ENCODE data around the gene SLC27A5. TPM values are rescaled to one million over a fixed set of nuclear protein-coding genes. Genes with fewer than 3 reads are reported as not detected.

The SLC27A5 gene
- total and polyA plus RNA-seq, 10 donors = 6.0 to 26.8 (median 8.6) TPM

DNA sequence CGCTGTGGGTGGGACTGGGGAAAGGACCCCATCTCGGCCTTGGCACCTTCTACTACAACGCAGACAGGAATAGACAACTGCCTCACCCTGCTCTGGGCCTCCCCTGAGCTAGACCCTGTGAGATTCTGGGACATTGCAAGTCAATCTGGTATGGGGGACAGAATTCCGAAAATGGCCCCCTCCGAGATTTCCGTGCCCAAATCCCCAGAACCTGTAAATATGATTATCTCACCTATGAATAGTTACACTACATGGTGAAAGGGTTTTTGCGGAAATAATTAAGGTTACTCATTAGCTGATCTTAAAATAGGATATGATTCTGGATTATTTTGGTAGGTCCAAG lies 8.4 kb upstream of the SLC27A5 start:
- intact Hi-C loops (cut with DNase I; ENCODE audit: low total_unique reads) = no loop called here
- Histone ChIP-seq H3K27me3 (replicated peaks in 1 of 7) (no peaks in the 10 kb centered on the region), H3K4me1 (peaks cover 17 to 53% (median 42%) of the 10 kb centered on the region in 6 donors), H3K4me3 (peak overlapping the region; percentile 71 to 88 (median 84)), H3K36me3 (peaks cover 3 to 23% (median 17%) of the 10 kb centered on the region in 6 donors), H3K27ac (peak overlapping the region; percentile 81 to 98 (median 96)), H3K9me3 (no peaks in the 10 kb centered on the region)
- TF ChIP-seq, protein P1, sequence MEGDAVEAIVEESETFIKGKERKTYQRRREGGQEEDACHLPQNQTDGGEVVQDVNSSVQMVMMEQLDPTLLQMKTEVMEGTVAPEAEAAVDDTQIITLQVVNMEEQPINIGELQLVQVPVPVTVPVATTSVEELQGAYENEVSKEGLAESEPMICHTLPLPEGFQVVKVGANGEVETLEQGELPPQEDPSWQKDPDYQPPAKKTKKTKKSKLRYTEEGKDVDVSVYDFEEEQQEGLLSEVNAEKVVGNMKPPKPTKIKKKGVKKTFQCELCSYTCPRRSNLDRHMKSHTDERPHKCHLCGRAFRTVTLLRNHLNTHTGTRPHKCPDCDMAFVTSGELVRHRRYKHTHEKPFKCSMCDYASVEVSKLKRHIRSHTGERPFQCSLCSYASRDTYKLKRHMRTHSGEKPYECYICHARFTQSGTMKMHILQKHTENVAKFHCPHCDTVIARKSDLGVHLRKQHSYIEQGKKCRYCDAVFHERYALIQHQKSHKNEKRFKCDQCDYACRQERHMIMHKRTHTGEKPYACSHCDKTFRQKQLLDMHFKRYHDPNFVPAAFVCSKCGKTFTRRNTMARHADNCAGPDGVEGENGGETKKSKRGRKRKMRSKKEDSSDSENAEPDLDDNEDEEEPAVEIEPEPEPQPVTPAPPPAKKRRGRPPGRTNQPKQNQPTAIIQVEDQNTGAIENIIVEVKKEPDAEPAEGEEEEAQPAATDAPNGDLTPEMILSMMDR (IDR thresholded peaks at IDR 0.05 in 8 of 11, conservative IDR thresholded peaks at IDR 0.05 in 3 of 11) = no peak
- no peak for TF ChIP-seq POLR2AphosphoS5 (IDR thresholded peaks at IDR 0.05)
- TF ChIP-seq POLR2A (IDR thresholded peaks at IDR 0.05) = no peak
- 10 to 16% (median 14%) methylated on average over 7 of the region's 7 CpGs for WGBS, 5 donors
- no peak for DNase-seq

- H3K36me3 ChIP-seq = peaks cover 3 to 29% (median 17%) of the 10 kb centered on the region in 6 donors
- H3K27ac ChIP-seq = peak within 1 kb of the TSS; percentile 81 to 98 (median 96)
- intact Hi-C loops (cut with DNase I; ENCODE audit: low total_unique reads) = no loop called here
- TF ChIP-seq POLR2AphosphoS5 (IDR thresholded peaks at IDR 0.05) = peak; percentile 91 to 97 (median 92)
- TF ChIP-seq, protein P1 (IDR thresholded peaks at IDR 0.05 in 8 of 11, conservative IDR thresholded peaks at IDR 0.05 in 3 of 11) = peak; percentile 67 to 96 (median 76)
- peak in 1 of 3 donors; percentile 60 for TF ChIP-seq POLR2A (IDR thresholded peaks at IDR 0.05)
- 0 to 1% (median 1%) methylated on average over 68 to 87 of the region's 87 CpGs for WGBS, 5 donors
- peaks cover 17 to 60% (median 46%) of the 10 kb centered on the region in 6 donors for H3K4me1 ChIP-seq
- no peaks in the 10 kb centered on the region for H3K27me3 ChIP-seq (replicated peaks in 1 of 7)
- no peaks in the 10 kb centered on the region for H3K9me3 ChIP-seq
- H3K4me3 ChIP-seq = peak within 1 kb of the TSS; percentile 71 to 88 (median 84)
- peak; percentile 97 for DNase-seq
Measured at GRCh38 chr19:58519355-58520256, 7.8 kb upstream of the SLC27A5 start, which contains the start of gene ZBTB45. Gene ZBTB45 (minus strand): TSS chr19:58519810. CDS start chr19:58517673, 2,137 bp downstream.

DNA sequence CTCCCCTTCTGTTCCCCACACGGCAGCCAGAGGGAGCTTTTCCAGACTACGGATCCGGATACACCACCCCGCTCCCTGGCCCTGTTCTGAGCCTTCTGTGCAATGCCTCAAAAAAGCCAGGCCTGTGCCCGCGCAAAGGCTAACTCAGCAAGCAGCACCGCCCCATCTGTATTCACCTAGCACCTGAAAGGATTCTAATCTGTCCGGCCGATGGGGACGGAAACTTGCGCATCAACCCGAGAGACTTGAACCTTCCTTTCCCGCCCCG lies 7.2 kb upstream of the SLC27A5 start:
- DNase-seq = no peak
- intact Hi-C loops (cut with DNase I; ENCODE audit: low total_unique reads) = no loop called here
- peaks cover 20 to 66% (median 52%) of the 10 kb centered on the region in 6 donors for H3K4me1 ChIP-seq
- no peaks in the 10 kb centered on the region for H3K9me3 ChIP-seq
- 0 to 2% (median 1%) methylated on average over 7 to 14 of the region's 14 CpGs for WGBS, 5 donors
- TF ChIP-seq POLR2AphosphoS5 (IDR thresholded peaks at IDR 0.05) (peak in 1 of 3 donors; percentile 13), POLR2A (IDR thresholded peaks at IDR 0.05) (no peak)
- TF ChIP-seq, protein P1 (IDR thresholded peaks at IDR 0.05 in 8 of 11, conservative IDR thresholded peaks at IDR 0.05 in 3 of 11) = peak in 4 of 11 experiments; percentile 47 to 68 (median 58)
- peak overlapping the region; percentile 71 to 88 (median 84) for H3K4me3 ChIP-seq
- no peaks in the 10 kb centered on the region for H3K27me3 ChIP-seq (replicated peaks in 1 of 7)
- peaks cover 3 to 29% (median 17%) of the 10 kb centered on the region in 6 donors for H3K36me3 ChIP-seq
- H3K27ac ChIP-seq = peak overlapping the region; percentile 81 to 98 (median 96)
